Measurements from ENCODE around the gene ZSWIM5.

Gene ZSWIM5

DNA sequence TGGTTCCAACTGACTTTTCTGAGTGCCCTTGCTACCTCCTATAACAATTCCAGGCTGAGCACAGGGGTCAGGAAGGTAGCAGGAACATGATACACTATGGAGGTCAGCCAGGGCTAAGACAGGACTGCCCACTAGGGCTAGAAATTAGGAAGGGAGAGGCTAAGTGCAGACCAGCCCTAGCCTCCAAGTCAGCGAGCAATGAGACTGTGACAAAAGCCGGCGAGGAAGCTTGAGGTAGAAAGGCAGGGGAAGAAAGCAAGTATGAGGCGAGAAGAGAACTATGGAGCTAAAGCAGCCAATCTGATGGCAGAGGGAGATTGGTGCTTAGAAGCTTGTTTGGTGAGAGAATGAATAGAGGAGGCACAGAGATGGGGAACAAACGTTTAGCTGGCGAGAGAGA is 189.6 kb downstream of the ZSWIM5 start:
- no peaks in the 10 kb centered on the region for H3K36me3 ChIP-seq (replicated peaks; ENCODE audit: insufficient read depth, low read length)
- TF ChIP-seq EZH2phosphoT487 (IDR thresholded peaks at IDR 0.05; ENCODE audit: low read length), result no peak
- TF ChIP-seq, protein P1, sequence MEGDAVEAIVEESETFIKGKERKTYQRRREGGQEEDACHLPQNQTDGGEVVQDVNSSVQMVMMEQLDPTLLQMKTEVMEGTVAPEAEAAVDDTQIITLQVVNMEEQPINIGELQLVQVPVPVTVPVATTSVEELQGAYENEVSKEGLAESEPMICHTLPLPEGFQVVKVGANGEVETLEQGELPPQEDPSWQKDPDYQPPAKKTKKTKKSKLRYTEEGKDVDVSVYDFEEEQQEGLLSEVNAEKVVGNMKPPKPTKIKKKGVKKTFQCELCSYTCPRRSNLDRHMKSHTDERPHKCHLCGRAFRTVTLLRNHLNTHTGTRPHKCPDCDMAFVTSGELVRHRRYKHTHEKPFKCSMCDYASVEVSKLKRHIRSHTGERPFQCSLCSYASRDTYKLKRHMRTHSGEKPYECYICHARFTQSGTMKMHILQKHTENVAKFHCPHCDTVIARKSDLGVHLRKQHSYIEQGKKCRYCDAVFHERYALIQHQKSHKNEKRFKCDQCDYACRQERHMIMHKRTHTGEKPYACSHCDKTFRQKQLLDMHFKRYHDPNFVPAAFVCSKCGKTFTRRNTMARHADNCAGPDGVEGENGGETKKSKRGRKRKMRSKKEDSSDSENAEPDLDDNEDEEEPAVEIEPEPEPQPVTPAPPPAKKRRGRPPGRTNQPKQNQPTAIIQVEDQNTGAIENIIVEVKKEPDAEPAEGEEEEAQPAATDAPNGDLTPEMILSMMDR (IDR thresholded peaks at IDR 0.05; ENCODE audit: low read length), result no peak
- TF ChIP-seq EZH2 (optimal IDR thresholded peaks at IDR 0.05; ENCODE audit: low read depth, low read length), result no peak
- H3K4me3 ChIP-seq (ENCODE audit: low read length), result no peak overlapping the region
- no peak overlapping the region for H2AFZ ChIP-seq (ENCODE audit: low read length)
- H3K9ac ChIP-seq (ENCODE audit: low read length), result no peak overlapping the region
- H3K4me1 ChIP-seq (ENCODE audit: low read length), result peaks cover 6% of the 10 kb centered on the region; the same call in 1 of the 2 replicates
- DNase-seq, result no peak
- H3K9me2 ChIP-seq (replicated peaks; ENCODE audit: insufficient read depth, low read length), result no peaks in the 10 kb centered on the region
- peaks cover 15% of the 10 kb centered on the region for H3K79me2 ChIP-seq (ENCODE audit: low read length)
- no peaks in the 10 kb centered on the region for H3K9me3 ChIP-seq (replicated peaks; ENCODE audit: insufficient read depth, low read length)
- no peak overlapping the region for H3K4me2 ChIP-seq (ENCODE audit: low read depth, low read length)
- H4K20me1 ChIP-seq (ENCODE audit: insufficient read depth, low read length), result no peaks in the 10 kb centered on the region
- H3K27ac ChIP-seq (ENCODE audit: low read length), result no peak overlapping the region
- H3K27me3 ChIP-seq (replicated peaks; ENCODE audit: insufficient read depth, low read length), result no peaks in the 10 kb centered on the region
- H3F3A ChIP-seq (ENCODE audit: insufficient read depth, low read length), result no peaks in the 10 kb centered on the region

DNA sequence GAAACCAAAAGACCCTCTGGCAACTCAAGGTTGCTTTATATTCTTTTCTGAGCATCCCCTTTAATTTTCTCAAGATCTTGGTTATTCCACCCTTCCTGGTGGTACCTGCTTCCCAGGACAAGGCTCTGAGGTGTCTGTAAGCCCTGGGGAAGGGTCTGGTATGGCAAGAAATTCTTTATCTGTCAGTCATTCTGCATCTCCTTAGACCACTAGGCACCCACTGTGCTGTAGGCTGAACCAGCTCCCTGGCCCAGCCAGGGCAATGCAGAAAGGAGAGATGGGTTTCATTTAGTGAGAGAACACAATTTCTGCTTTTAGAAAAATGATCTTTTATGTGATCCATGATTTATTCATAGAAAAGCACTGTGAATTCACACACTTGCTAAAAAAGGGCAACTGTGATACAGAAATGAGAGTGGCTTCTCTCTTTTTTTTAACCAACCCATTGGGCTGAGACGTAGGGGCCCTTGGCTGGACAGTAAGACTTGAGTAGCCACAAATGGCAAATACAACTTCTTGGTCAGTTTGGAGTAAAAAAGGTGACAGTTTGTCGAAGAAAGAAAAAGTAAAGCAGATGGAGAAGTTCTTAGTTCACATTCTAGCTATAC is 190.2 kb downstream of the ZSWIM5 start:
- Histone ChIP-seq H3K27ac (ENCODE audit: low read length) (no peak overlapping the region), H3K36me3 (replicated peaks; ENCODE audit: insufficient read depth, low read length) (no peaks in the 10 kb centered on the region), H3K79me2 (ENCODE audit: low read length) (peaks cover 15% of the 10 kb centered on the region), H3K9me3 (replicated peaks; ENCODE audit: insufficient read depth, low read length) (no peaks in the 10 kb centered on the region), H3K9ac (ENCODE audit: low read length) (no peak overlapping the region), H3K4me1 (ENCODE audit: low read length) (peaks cover 11% of the 10 kb centered on the region), H3K4me3 (ENCODE audit: low read length) (no peak overlapping the region), H3F3A (ENCODE audit: insufficient read depth, low read length) (peaks cover 4% of the 10 kb centered on the region; the same call in 1 of the 2 replicates), H3K27me3 (replicated peaks; ENCODE audit: insufficient read depth, low read length) (no peaks in the 10 kb centered on the region), H4K20me1 (ENCODE audit: insufficient read depth, low read length) (no peaks in the 10 kb centered on the region), H2AFZ (ENCODE audit: low read length) (no peak overlapping the region), H3K4me2 (ENCODE audit: low read depth, low read length) (no peak overlapping the region), H3K9me2 (replicated peaks; ENCODE audit: insufficient read depth, low read length) (no peaks in the 10 kb centered on the region)
- TF ChIP-seq EZH2 (optimal IDR thresholded peaks at IDR 0.05; ENCODE audit: low read depth, low read length) (no peak), EZH2phosphoT487 (IDR thresholded peaks at IDR 0.05; ENCODE audit: low read length) (no peak)
- TF ChIP-seq, protein P1 (IDR thresholded peaks at IDR 0.05; ENCODE audit: low read length), result no peak
- DNase-seq, result no peak

DNA sequence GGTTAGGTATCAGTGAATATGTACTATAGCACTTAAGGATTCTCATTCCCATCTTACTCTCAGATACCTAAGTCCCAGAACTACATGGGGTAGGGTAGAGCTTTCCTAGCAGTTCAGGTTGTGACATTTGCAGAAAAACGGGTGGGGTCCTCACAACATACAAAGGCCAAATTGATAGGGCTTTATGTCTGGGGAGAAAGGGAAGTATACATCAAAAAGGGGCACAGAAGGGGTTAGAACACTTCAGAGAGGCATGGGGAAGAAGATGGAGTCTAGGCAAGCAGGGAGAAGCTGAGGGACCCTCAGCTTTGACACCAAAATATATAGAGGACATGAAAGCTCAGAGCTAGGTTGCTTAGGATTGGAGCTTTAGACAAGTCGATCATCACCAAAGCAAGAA is 190.7 kb downstream of the ZSWIM5 start:
- no peak overlapping the region for H2AFZ ChIP-seq (ENCODE audit: low read length)
- H3K36me3 ChIP-seq (replicated peaks; ENCODE audit: insufficient read depth, low read length), result no peaks in the 10 kb centered on the region
- no peaks in the 10 kb centered on the region for H3K9me2 ChIP-seq (replicated peaks; ENCODE audit: insufficient read depth, low read length)
- H3K27ac ChIP-seq (ENCODE audit: low read length), result no peak overlapping the region
- H3K9me3 ChIP-seq (replicated peaks; ENCODE audit: insufficient read depth, low read length), result no peaks in the 10 kb centered on the region
- H3F3A ChIP-seq (ENCODE audit: insufficient read depth, low read length), result peaks cover 6% of the 10 kb centered on the region; the same call in 1 of the 2 replicates
- peaks cover 19% of the 10 kb centered on the region for H3K79me2 ChIP-seq (ENCODE audit: low read length)
- TF ChIP-seq EZH2phosphoT487 (IDR thresholded peaks at IDR 0.05; ENCODE audit: low read length) (no peak), EZH2 (optimal IDR thresholded peaks at IDR 0.05; ENCODE audit: low read depth, low read length) (no peak)
- TF ChIP-seq, protein P1 (IDR thresholded peaks at IDR 0.05; ENCODE audit: low read length), result no peak
- H3K27me3 ChIP-seq (replicated peaks; ENCODE audit: insufficient read depth, low read length), result no peaks in the 10 kb centered on the region
- no peak overlapping the region for H3K4me2 ChIP-seq (ENCODE audit: low read depth, low read length)
- DNase-seq, result no peak
- H3K4me3 ChIP-seq (ENCODE audit: low read length), result no peak overlapping the region
- H3K4me1 ChIP-seq (ENCODE audit: low read length), result peaks cover 11% of the 10 kb centered on the region
- no peaks in the 10 kb centered on the region for H4K20me1 ChIP-seq (ENCODE audit: insufficient read depth, low read length)
- H3K9ac ChIP-seq (ENCODE audit: low read length), result no peak overlapping the region
